Tibial artery (tissue), 4 donors: Measurements from ENCODE around the gene ITPKC.

ENCODE experiments used
- DNase-seq, 2 donors: peaks; one replicate each; pipeline ENCODE4 v3.0.0-alpha.2; 2019
- H3K27ac ChIP-seq, 2 donors: fragments of 200-600 bp; sonication (generic) in 1 of 2; 1 replicate in 1 of 2; 2 replicates in 1 of 2; pipeline ENCODE4 v1.5.1; 2018 to 2019; ENCODE audit warnings: mild to moderate bottlenecking in 1 of 2
- H3K27me3 ChIP-seq, 2 donors: fragments of 200-600 bp; sonication (generic) in 1 of 2; one replicate each; pipeline versions ENCODE4 v1.5.1 to v1.6.0; 2016 to 2019
- H3K36me3 ChIP-seq, 3 donors: fragments of 200-600 bp; sonication (generic) in 2 of 3; one replicate each; pipeline ENCODE4 v1.5.1; 2016 to 2019; ENCODE audit warnings: mild to moderate bottlenecking in 2 of 3
- H3K4me1 ChIP-seq, 4 donors: fragments of 200-600 bp; sonication (generic) in 2 of 4; 1 replicate in 3 of 4; 2 replicates in 1 of 4; pipeline ENCODE4 v1.5.1; 2016 to 2019
- H3K4me3 ChIP-seq, 2 donors: fragments of 200-600 bp; sonication (generic) in 1 of 2; 1 replicate in 1 of 2; 2 replicates in 1 of 2; pipeline ENCODE4 v1.5.1; 2018 to 2019; ENCODE audit warnings: mild to moderate bottlenecking in 2 of 2
- H3K9me3 ChIP-seq, 3 donors: fragments of 200-600 bp; sonication (generic) in 1 of 3; one replicate each; pipeline ENCODE4 v1.5.1; 2016 to 2019
- CTCF ChIP-seq, 2 experiments: fragments of 200-600 bp in 1 of 2; fragments of 450-650 bp in 1 of 2; IDR thresholded peaks; one replicate each; pipeline ENCODE4 v1.5.1; 2017 to 2019; ENCODE audit warnings: antibody characterized with exemption in 2 of 2, mild to moderate bottlenecking in 1 of 2, moderate library complexity in 1 of 2
- intact Hi-C: fragments of 100-400 bp; cut with DNase I; formaldehyde crosslinking; loops from one replicate; pipeline ENCODE4 v1.15.0; 2023; ENCODE audit warnings: low total_unique reads

Gene ITPKC

GRCh38 chr19:40707615-40708014 lies 9.3 kb upstream of the ITPKC start:
- Histone ChIP-seq H3K36me3 (peaks cover 35 to 92% (median 56%) of the 10 kb centered on the region in 3 donors), H3K4me3 (no peak overlapping the region), H3K27ac (no peak overlapping the region), H3K9me3 (no peaks in the 10 kb centered on the region), H3K27me3 (no peaks in the 10 kb centered on the region), H3K4me1 (no peaks in the 10 kb centered on the region)
- intact Hi-C loops, result no loop called here
- DNase-seq, result no peak
- no peak for TF ChIP-seq CTCF (IDR thresholded peaks at IDR 0.05)

DNA sequence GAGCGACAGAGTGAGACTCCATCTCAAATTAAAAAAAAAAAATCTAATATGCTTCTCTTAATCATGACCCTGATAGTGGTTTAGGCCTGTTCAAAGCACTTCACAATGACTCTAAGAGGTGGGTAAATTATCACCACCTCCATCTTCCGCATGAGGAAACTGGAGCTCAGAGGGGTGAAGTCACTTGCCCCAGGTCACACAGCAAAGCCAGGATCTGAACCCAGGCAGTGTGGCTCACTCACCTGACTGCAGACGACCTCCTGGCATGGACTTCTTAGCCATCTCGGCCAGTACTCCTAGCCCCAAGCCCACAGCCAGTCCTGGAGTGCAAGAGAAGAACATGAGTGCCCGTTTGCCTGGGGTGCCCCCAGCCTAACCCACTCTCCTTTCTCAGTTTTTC lies 7.1 kb upstream of the ITPKC start:
- intact Hi-C loops, result no loop called here
- peaks cover 22 to 75% (median 34%) of the 10 kb centered on the region in 3 donors for H3K36me3 ChIP-seq
- H3K9me3 ChIP-seq, result no peaks in the 10 kb centered on the region
- H3K27me3 ChIP-seq, result no peaks in the 10 kb centered on the region
- DNase-seq, result no peak
- peaks cover 0 to 11% (median 9%) of the 10 kb centered on the region in 4 donors for H3K4me1 ChIP-seq
- TF ChIP-seq CTCF (IDR thresholded peaks at IDR 0.05), result no peak
- H3K4me3 ChIP-seq, result no peak overlapping the region
- H3K27ac ChIP-seq, result no peak overlapping the region

DNA sequence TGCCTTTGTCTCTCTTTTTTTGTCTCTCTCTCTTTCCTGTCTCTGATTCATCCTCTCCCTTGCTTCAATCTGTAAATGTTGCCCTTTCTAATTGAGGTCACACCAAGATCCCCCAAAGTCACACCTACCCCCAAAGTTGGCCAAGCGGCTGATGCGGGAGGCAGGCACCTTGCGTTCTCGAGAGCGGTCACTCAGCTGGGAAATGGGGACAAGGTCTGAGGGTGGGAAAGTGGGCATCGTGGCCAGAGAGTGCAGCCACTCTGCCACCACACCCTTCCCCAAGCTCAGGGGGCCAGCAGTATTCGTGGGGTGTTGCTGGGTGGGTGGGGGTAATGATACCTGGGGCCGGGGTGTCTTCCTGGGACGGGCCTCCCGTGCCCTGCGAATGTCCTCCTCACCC lies 3.0 kb upstream of the ITPKC start:
- peaks cover 0 to 35% (median 21%) of the 10 kb centered on the region in 4 donors for H3K4me1 ChIP-seq
- no peaks in the 10 kb centered on the region for H3K9me3 ChIP-seq
- H3K4me3 ChIP-seq, result peak overlapping the region; percentile 78 to 81
- intact Hi-C loops, result loop anchor here (2.0 kb wide), 1 partner anchor 23 kb away; the partner anchor contains the start of gene NUMBL
- H3K27me3 ChIP-seq, result no peaks in the 10 kb centered on the region
- no peak for DNase-seq
- H3K36me3 ChIP-seq, result peaks cover 0 to 34% (median 19%) of the 10 kb centered on the region in 3 donors
- TF ChIP-seq CTCF (IDR thresholded peaks at IDR 0.05), result no peak
- peak overlapping the region; percentile 96 to 97 for H3K27ac ChIP-seq

- Histone ChIP-seq H3K9me3 (no peaks in the 10 kb centered on the region), H3K36me3 (peaks cover 0 to 29% (median 11%) of the 10 kb centered on the region in 3 donors), H3K4me3 (peak overlapping the region; percentile 78 to 81), H3K27ac (peak overlapping the region; percentile 96 to 97), H3K27me3 (no peaks in the 10 kb centered on the region), H3K4me1 (peaks cover 0 to 39% (median 27%) of the 10 kb centered on the region in 4 donors)
- intact Hi-C loops, result loop anchor here (2.0 kb wide), 1 partner anchor 24 kb away; the partner anchor contains the start of gene NUMBL
- DNase-seq, result peak; percentile 93 to 97
- TF ChIP-seq CTCF (IDR thresholded peaks at IDR 0.05), result peak in 1 of 2 experiments; percentile 25
Observed at GRCh38 chr19:40714441-40715299, 2.2 kb upstream of the ITPKC start.

- TF ChIP-seq CTCF (IDR thresholded peaks at IDR 0.05), result no peak
- H3K27me3 ChIP-seq, result no peaks in the 10 kb centered on the region
- intact Hi-C loops, result no loop called here
- H3K4me3 ChIP-seq, result peak overlapping the region; percentile 78 to 81
- H3K36me3 ChIP-seq, result peaks cover 0 to 15% (median 0%) of the 10 kb centered on the region in 3 donors
- no peaks in the 10 kb centered on the region for H3K9me3 ChIP-seq
- peak; percentile 47 to 77 for DNase-seq
- H3K27ac ChIP-seq, result peak overlapping the region; percentile 96 to 97
- peaks cover 0 to 52% (median 40%) of the 10 kb centered on the region in 4 donors for H3K4me1 ChIP-seq
Observed at GRCh38 chr19:40716031-40716481, 856 bp upstream of the ITPKC start.
